Ovary (tissue), 9 donors: ENCODE data around the gene HOXA13. TPM values are rescaled to one million over a fixed set of nuclear protein-coding genes. Genes with fewer than 3 reads are reported as not detected.

ENCODE experiments used
- DNase-seq, 5 donors: peaks; one replicate each; pipeline ENCODE4 v3.0.0-alpha.2; 2019 to 2020
- H3K27ac ChIP-seq, 2 donors: fragments of 200-600 bp; one replicate each; pipeline versions ENCODE4 v1.5.1 to v1.8.0; 2019 to 2022
- H3K27me3 ChIP-seq: fragments of 200-600 bp; one replicate; pipeline ENCODE4 v1.8.0; 2022
- H3K36me3 ChIP-seq: fragments of 200-600 bp; sonication (generic); one replicate; pipeline ENCODE4 v1.5.1; 2019
- H3K4me1 ChIP-seq: one replicate; pipeline ENCODE4 v1.8.1; 2013; ENCODE audit warnings: mild to moderate bottlenecking, moderate library complexity; ENCODE audit not compliant: insufficient read depth
- H3K4me3 ChIP-seq: fragments of 200-600 bp; sonication (generic); one replicate; pipeline ENCODE4 v1.5.1; 2017
- H3K9me3 ChIP-seq, 2 donors: fragments of 200-600 bp in 1 of 2; sonication (generic) in 1 of 2; one replicate each; pipeline versions ENCODE4 v1.5.1 to v1.8.1; 2013 to 2019; ENCODE audit warnings: mild to moderate bottlenecking in 1 of 2, moderate library complexity in 1 of 2
- CTCF ChIP-seq, 3 donors: fragments of 450-650 bp in 2 of 3; fragments of 200-600 bp in 1 of 3; IDR thresholded peaks; one replicate each; pipeline versions ENCODE4 v1.5.1 to v1.8.0; 2016 to 2022; ENCODE audit warnings: antibody characterized with exemption in 3 of 3, mild to moderate bottlenecking in 1 of 3
- EP300 ChIP-seq: sonication (generic); formaldehyde crosslinking; IDR thresholded peaks from one replicate; pipeline ENCODE4 v1.6.1; 2017; ENCODE audit warnings: antibody characterized with exemption
- POLR2A ChIP-seq: fragments of 450-650 bp; IDR thresholded peaks from one replicate; pipeline ENCODE4 v1.6.1; 2017; ENCODE audit warnings: antibody characterized with exemption, mild to moderate bottlenecking, moderate library complexity
- WGBS, 3 donors: extraction: QIAGEN DNeasy Blood & Tissue Kit in 1 of 3; methylation state at CpG; one replicate each; pipeline versions ENCODE4 v1.1.5 to v1.1.7; 2013 to 2017; 5-methylcytosine and 5-hydroxymethylcytosine counted together
- intact Hi-C, 4 donors: fragments of 100-400 bp; cut with DNase I; formaldehyde crosslinking; loops; one replicate each; pipeline versions ENCODE4 v1.11.0 to v1.15.1; 2022 to 2023
- polyA plus RNA-seq, 2 donors: library from polyadenylated mRNA; stranded (reverse); fragments of 200-250 nt in 1 of 2; fragments of 350-450 nt in 1 of 2; fragmentation: Illumina TruSeq in 1 of 2; extraction: RNeasy Lipid Tissue Mini Kit (QIAGEN cat#74804) in 1 of 2; gene quantifications; one replicate each; pipeline ENCODE4 v1.2.3, GENCODE V29; 2013 to 2014
- total RNA-seq, 7 donors: library from RNA; depleted of rRNA in 2 of 7; stranded (reverse); fragments of >200 nt in 2 of 7; fragmentation: NEBNext Ultra II Directional in 3 of 7; extraction: Animal tissue kit (Norgen Biotek cat#: 25700) in 3 of 7; gene quantifications; one replicate each; pipeline versions ENCODE4 v1.1.0 to v1.2.4, GENCODE V29; 2016 to 2023
- donor health status: DM: no; HTN: no; CAD: no; lungs with moderate emphysema.
- donor health status: DM: no; HTN: no; CAD: no.
- donor health status: Bipolar disorder and iron deficiency.
- donor health status: DM: yes; HTN: yes; CAD: no.
- donor health status: DM: no; HTN: no; CAD: no.
- donor health status: DM: yes; HTN: yes; CAD: no.

Gene HOXA13
- total and polyA plus RNA-seq, 9 donors: 0.07 TPM; not detected in 8

DNA sequence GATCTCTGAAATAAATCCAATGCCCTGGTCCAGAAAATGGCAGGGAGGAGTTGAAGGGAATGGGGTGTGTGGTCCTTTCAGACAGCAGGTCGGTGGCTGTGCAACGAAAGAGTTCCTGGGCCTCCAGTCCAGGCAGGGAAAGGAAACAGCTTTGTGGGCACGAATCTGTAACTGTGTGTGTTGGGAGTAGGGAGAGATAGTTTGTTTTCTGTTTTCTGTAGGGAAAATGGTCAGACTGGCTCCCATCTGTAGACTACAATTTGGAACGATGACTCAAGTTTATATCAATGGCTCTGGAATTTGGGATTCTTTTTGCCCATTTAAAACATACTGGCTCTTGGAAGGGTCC lies 32.0 kb downstream of the HOXA13 start:
- H3K4me3 ChIP-seq: peak overlapping the region; percentile 53
- WGBS, 3 donors: 53 to 57% (median 56%) methylated on average over 4 of the region's 4 CpGs
- peaks cover 5% of the 10 kb centered on the region for H3K4me1 ChIP-seq
- TF ChIP-seq POLR2A: no peak
- no peak for TF ChIP-seq EP300
- TF ChIP-seq CTCF (IDR thresholded peaks at IDR 0.05): no peak
- no peak overlapping the region for H3K27ac ChIP-seq
- no peak for DNase-seq
- H3K9me3 ChIP-seq: no peaks in the 10 kb centered on the region
- peaks cover 22% of the 10 kb centered on the region for H3K27me3 ChIP-seq
- no peaks in the 10 kb centered on the region for H3K36me3 ChIP-seq
- intact Hi-C loops: loop anchor here in 3 of 4 donors (5.0 to 10.0 kb wide), 3 partner anchors 793 to 1283 kb away; no protein-coding TSS in a partner anchor

GRCh38 chr7:27166531-27167505 lies 33.1 kb downstream of the HOXA13 start:
- intact Hi-C loops: loop anchor here in 3 of 4 donors (5.0 to 10.0 kb wide), 3 partner anchors 792 to 1282 kb away; no protein-coding TSS in a partner anchor
- WGBS, 3 donors: 25 to 44% (median 30%) methylated on average over 50 of the region's 50 CpGs

GRCh38 chr7:27165996-27166530 lies 33.8 kb downstream of the HOXA13 start:
- Histone ChIP-seq H3K9me3 (no peaks in the 10 kb centered on the region), H3K27me3 (peaks cover 22% of the 10 kb centered on the region), H3K36me3 (no peaks in the 10 kb centered on the region), H3K27ac (no peak overlapping the region), H3K4me3 (peak overlapping the region; percentile 53), H3K4me1 (no peaks in the 10 kb centered on the region)
- DNase-seq: no peak
- 6 to 18% (median 7%) methylated on average over 43 to 46 of the region's 46 CpGs for WGBS, 3 donors
- intact Hi-C loops: loop anchor here in 3 of 4 donors (5.0 to 10.0 kb wide), 3 partner anchors 791 to 1281 kb away; no protein-coding TSS in a partner anchor
- TF ChIP-seq CTCF (IDR thresholded peaks at IDR 0.05) (no peak), POLR2A (no peak), EP300 (no peak)

More at GRCh38 chr7:27166531-27167505, 33.1 kb downstream of the HOXA13 start:
- no peaks in the 10 kb centered on the region for H3K4me1 ChIP-seq
- H3K36me3 ChIP-seq: no peaks in the 10 kb centered on the region
- H3K4me3 ChIP-seq: peak overlapping the region; percentile 53
- DNase-seq: no peak
- TF ChIP-seq CTCF (IDR thresholded peaks at IDR 0.05) (no peak), EP300 (no peak), POLR2A (no peak)
- H3K9me3 ChIP-seq: no peaks in the 10 kb centered on the region
- H3K27ac ChIP-seq: no peak overlapping the region
- peaks cover 22% of the 10 kb centered on the region for H3K27me3 ChIP-seq

- DNase-seq: no peak
- no peaks in the 10 kb centered on the region for H3K36me3 ChIP-seq
- peaks cover 18% of the 10 kb centered on the region for H3K27me3 ChIP-seq
- intact Hi-C loops: loop anchor here in 3 of 4 donors (5.0 to 10.0 kb wide), 3 partner anchors 791 to 1281 kb away; no protein-coding TSS in a partner anchor
- peaks cover 2% of the 10 kb centered on the region for H3K4me1 ChIP-seq
- WGBS, 3 donors: 4 to 5% (median 5%) methylated on average over 75 to 82 of the region's 82 CpGs
- H3K9me3 ChIP-seq: no peaks in the 10 kb centered on the region
- H3K27ac ChIP-seq: no peak within 1 kb of the TSS
- no peak for TF ChIP-seq CTCF (IDR thresholded peaks at IDR 0.05)
- no peak for TF ChIP-seq POLR2A
- no peak for TF ChIP-seq EP300
- H3K4me3 ChIP-seq: peak within 1 kb of the TSS; percentile 53
Observed at GRCh38 chr7:27165089-27165995, 34.5 kb downstream of the HOXA13 start, which contains the start of gene HOXA9. HOXA9 (minus strand) TSS chr7:27165537; CDS start chr7:27165457, 80 bp downstream.
